PC-9 (cell line): ENCODE data around the gene RAB20. TPM values are rescaled to one million over a fixed set of nuclear protein-coding genes. Genes with fewer than 3 reads are reported as not detected.

Experiments used
- Bru-seq: library from RNA; stranded (reverse); fragments of 400-500 nt; gene quantifications from one replicate; lab custom pipeline; 2021; lab: Mats Ljungman, UMichigan
- BruChase-seq, 2 experiments: library from RNA; stranded (reverse); fragments of 400-500 nt; gene quantifications; one replicate each; lab custom pipeline; 2021; lab: Mats Ljungman, UMichigan
- BruUV-seq: library from RNA; stranded (reverse); fragments of 400-500 nt; replicated peaks from 2 replicates; lab custom pipeline; 2021; lab: Mats Ljungman, UMichigan
- CTCF ChIA-PET: fragments of 300-600 bp; sonication (Branson Sonifier 250); formaldehyde crosslinking; loops from one replicate; lab custom pipeline; 2022; ENCODE audit warnings: antibody characterized with exemption; lab: Charles Lee
- POLR2A ChIA-PET: fragments of 300-600 bp; sonication (Branson Sonifier 250); formaldehyde crosslinking; loops from one replicate; lab custom pipeline; 2022; ENCODE audit warnings: antibody characterized with exemption; ENCODE audit not compliant: unreplicated experiment; lab: Charles Lee
- DNase-seq, 2 experiments: peaks; one replicate each; pipeline versions ENCODE4 v3.0.0 to v3.0.0-alpha.2; 2015 to 2022; ENCODE audit warnings: mixed read lengths in 1 of 2
- H2AFZ ChIP-seq: fragments of 200-600 bp; sonication (generic); 2 replicates; pipeline ENCODE4 v1.8.1; 2017; ENCODE audit warnings: antibody characterized with exemption
- H3F3A ChIP-seq: fragments of 200-600 bp; sonication (generic); 2 replicates; pipeline ENCODE4 v1.8.1; 2017; ENCODE audit warnings: antibody characterized with exemption, mild to moderate bottlenecking, low read depth; ENCODE audit not compliant: insufficient read depth
- H3K27ac ChIP-seq: fragments of 200-600 bp; sonication (generic); 2 replicates; pipeline ENCODE4 v1.6.1; 2016; ENCODE audit warnings: mixed run types
- H3K27me3 ChIP-seq: fragments of 200-600 bp; sonication (generic); 2 replicates; pipeline ENCODE4 v1.6.1; 2016; ENCODE audit warnings: low read depth, mixed run types; ENCODE audit not compliant: insufficient read depth
- H3K36me3 ChIP-seq: fragments of 200-600 bp; sonication (generic); 2 replicates; pipeline ENCODE4 v1.6.1; 2016; ENCODE audit warnings: low read depth, mixed run types
- H3K4me1 ChIP-seq: fragments of 200-600 bp; sonication (generic); replicated peaks from 2 replicates; pipeline ENCODE4 v1.6.1; 2016; ENCODE audit warnings: mixed run types; ENCODE audit not compliant: insufficient read depth
- H3K4me2 ChIP-seq: fragments of 200-600 bp; sonication (generic); 2 replicates; pipeline ENCODE4 v1.6.1; 2017; ENCODE audit warnings: mixed run types
- H3K4me3 ChIP-seq: fragments of 200-600 bp; sonication (generic); 2 replicates; pipeline ENCODE4 v1.6.1; 2016; ENCODE audit warnings: mixed run types
- H3K79me2 ChIP-seq: fragments of 200-600 bp; sonication (generic); 2 replicates; pipeline ENCODE4 v1.6.1; 2017; ENCODE audit warnings: low read depth, mixed run types
- H3K9me2 ChIP-seq: fragments of 200-600 bp; sonication (generic); 2 replicates; pipeline ENCODE4 v1.8.1; 2017; ENCODE audit warnings: mild to moderate bottlenecking; ENCODE audit not compliant: insufficient read depth
- H3K9me3 ChIP-seq: fragments of 200-600 bp; sonication (generic); 2 replicates; pipeline ENCODE4 v1.8.1; 2016; ENCODE audit warnings: low read depth; ENCODE audit not compliant: insufficient read depth
- H4K20me1 ChIP-seq: fragments of 200-600 bp; sonication (generic); 2 replicates; pipeline ENCODE4 v1.8.1; 2017; ENCODE audit not compliant: insufficient read depth
- EZH2 ChIP-seq: fragments of 200-600 bp; sonication (generic); IDR thresholded peaks from 2 replicates; pipeline ENCODE4 v1.8.0; 2017; ENCODE audit warnings: antibody characterized with exemption, low read depth
- intact Hi-C: fragments of 100-400 bp; cut with micrococcal nuclease; formaldehyde crosslinking; loops from one replicate; pipeline ENCODE4 v1.10.0; 2022; ENCODE audit not compliant: unreplicated experiment
- long read RNA-seq: library from polyadenylated mRNA; stranded (forward); transcript quantifications from one replicate; pipeline ENCODE4 v2.0.0, GENCODE V29; 2022
- total RNA-seq: library from RNA; stranded (reverse); gene quantifications from 2 replicates; pipeline ENCODE4 v1.2.3, GENCODE V29; 2021
- TF ChIP-seq, protein P1 (sequence below): fragments of 200-600 bp; sonication (generic); conservative IDR thresholded peaks from 2 replicates; pipeline ENCODE4 v1.6.1; 2017; ENCODE audit warnings: mixed run types, antibody characterized with exemption, mild to moderate bottlenecking, moderate library complexity

Gene RAB20, protein sequence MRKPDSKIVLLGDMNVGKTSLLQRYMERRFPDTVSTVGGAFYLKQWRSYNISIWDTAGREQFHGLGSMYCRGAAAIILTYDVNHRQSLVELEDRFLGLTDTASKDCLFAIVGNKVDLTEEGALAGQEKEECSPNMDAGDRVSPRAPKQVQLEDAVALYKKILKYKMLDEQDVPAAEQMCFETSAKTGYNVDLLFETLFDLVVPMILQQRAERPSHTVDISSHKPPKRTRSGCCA
- total RNA-seq (31.9 and 41.0 TPM in 2 replicates), Bru-seq, nascent RNA (percentile 85 among the genes with signal in this experiment), BruChase-seq, experiment 1, labeled RNA remaining after a 2-hour chase (percentile 71 among the genes with signal in this experiment), BruChase-seq, experiment 2, labeled RNA remaining after a 6-hour chase (percentile 53 among the genes with signal in this experiment)
- long read RNA-seq, transcript RAB20-201 (2 exons, 1,518 nt): major isoform, 44 of 47 reads
- long read RNA-seq, partial matches to known transcripts: 1 of 47 reads
- long read RNA-seq, other reads (novel, unspliced or antisense): 2 of 47 reads

DNA sequence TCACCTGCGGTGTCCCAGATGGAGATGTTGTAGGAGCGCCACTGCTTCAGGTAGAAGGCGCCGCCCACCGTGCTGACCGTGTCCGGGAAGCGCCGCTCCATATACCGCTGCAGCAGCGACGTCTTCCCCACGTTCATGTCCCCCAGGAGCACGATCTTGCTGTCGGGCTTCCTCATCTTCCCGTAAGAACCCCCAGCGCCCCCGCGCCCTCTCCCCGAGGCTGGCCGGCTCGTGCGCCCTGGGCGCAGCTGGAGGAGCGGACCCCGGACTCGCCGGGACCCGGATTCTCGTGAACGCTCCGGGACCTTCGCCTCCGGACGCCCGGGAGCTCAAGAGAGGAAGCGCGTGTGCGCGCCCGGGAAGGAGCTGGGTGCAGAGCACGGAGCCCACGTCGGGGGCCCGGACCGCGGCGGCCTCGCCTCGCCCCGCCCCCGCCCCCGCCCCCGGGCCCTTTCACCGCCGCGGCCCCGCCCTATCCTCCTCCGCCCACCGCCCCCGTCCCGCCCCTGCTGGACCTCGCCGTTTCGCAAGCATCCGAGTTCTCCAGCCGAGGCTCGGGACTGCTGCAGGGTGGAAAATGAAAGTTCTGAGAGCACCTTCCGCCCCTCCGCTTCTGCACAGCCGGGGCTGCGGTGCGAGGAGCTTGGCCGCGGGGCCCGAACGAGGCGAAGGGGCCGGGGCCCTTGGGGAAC is at the start of gene RAB20:
Gene RAB20, minus strand, starts transcription at position 379 of the 692 bp plus-strand sequence. Its CDS starts 203 bp downstream, at position 176.
- Histone ChIP-seq H3K4me1 (peaks cover 58% of the 10 kb centered on the region), H3K9me3 (no peaks in the 10 kb centered on the region), H3K27me3 (no peaks in the 10 kb centered on the region), H4K20me1 (no peaks in the 10 kb centered on the region), H3K4me2 (peak within 1 kb of the TSS; percentile 95), H3K4me3 (peak within 1 kb of the TSS; percentile 91), H3K36me3 (0 out of 2 replicates have a peak, but pooled peaks cover 8% of the 10 kb centered on the region), H3K79me2 (peaks cover 70% of the 10 kb centered on the region), H3K9me2 (no peaks in the 10 kb centered on the region), H2AFZ (peak within 1 kb of the TSS; percentile 98), H3K27ac (peak within 1 kb of the TSS; percentile 72), H3F3A (peaks cover 45% of the 10 kb centered on the region)
- no peak for TF ChIP-seq EZH2
- TF ChIP-seq, protein P1, sequence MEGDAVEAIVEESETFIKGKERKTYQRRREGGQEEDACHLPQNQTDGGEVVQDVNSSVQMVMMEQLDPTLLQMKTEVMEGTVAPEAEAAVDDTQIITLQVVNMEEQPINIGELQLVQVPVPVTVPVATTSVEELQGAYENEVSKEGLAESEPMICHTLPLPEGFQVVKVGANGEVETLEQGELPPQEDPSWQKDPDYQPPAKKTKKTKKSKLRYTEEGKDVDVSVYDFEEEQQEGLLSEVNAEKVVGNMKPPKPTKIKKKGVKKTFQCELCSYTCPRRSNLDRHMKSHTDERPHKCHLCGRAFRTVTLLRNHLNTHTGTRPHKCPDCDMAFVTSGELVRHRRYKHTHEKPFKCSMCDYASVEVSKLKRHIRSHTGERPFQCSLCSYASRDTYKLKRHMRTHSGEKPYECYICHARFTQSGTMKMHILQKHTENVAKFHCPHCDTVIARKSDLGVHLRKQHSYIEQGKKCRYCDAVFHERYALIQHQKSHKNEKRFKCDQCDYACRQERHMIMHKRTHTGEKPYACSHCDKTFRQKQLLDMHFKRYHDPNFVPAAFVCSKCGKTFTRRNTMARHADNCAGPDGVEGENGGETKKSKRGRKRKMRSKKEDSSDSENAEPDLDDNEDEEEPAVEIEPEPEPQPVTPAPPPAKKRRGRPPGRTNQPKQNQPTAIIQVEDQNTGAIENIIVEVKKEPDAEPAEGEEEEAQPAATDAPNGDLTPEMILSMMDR: no peak
- intact Hi-C loops: loop anchor here (1.0 kb wide), 1 partner anchor 105 kb away; no protein-coding TSS in a partner anchor
- POLR2A ChIA-PET: interaction anchor here (0.5 to 1.0 kb wide), 8 partner anchors 8 to 340 kb away, joined by 4 to 28 read pairs (median 6); no protein-coding TSS in a partner anchor
- DNase-seq: peak; percentile 73 to 78
- CTCF ChIA-PET: interaction anchor here (0.7 to 1.0 kb wide), 2 partner anchors 35 to 37 kb away, joined by 4 read pairs; no protein-coding TSS in a partner anchor
- BruUV-seq: no TSS peak

- Histone ChIP-seq H3K4me2 (peak overlapping the region; percentile 70), H3K27ac (peak overlapping the region; percentile 62; the same call in 1 of the 2 replicates), H3K9me3 (no peaks in the 10 kb centered on the region; the same call in 1 of the 2 replicates), H2AFZ (no peak overlapping the region), H4K20me1 (no peaks in the 10 kb centered on the region), H3K4me1 (peaks cover 30% of the 10 kb centered on the region), H3K27me3 (no peaks in the 10 kb centered on the region), H3K79me2 (peaks cover 6% of the 10 kb centered on the region), H3F3A (peaks cover 10% of the 10 kb centered on the region), H3K4me3 (no peak overlapping the region), H3K36me3 (no peaks in the 10 kb centered on the region), H3K9me2 (no peaks in the 10 kb centered on the region)
- BruUV-seq: no TSS peak
- TF ChIP-seq, protein P1: no peak
- no peak for TF ChIP-seq EZH2
- POLR2A ChIA-PET: no interaction called here
- intact Hi-C loops: loop anchor here (5.0 kb wide), 1 partner anchor 306 kb away; the partner anchor contains the start of gene ANKRD10
- DNase-seq: no peak
- CTCF ChIA-PET: no interaction called here
Measured at GRCh38 chr13:110610955-110611595, 49.6 kb upstream of the RAB20 start.
